GM21529 (cell line): ENCODE data around the gene AKAP10.
A peak's percentile ranks its signal among the peaks of the same experiment; 100 is the strongest.
"Not testable (repeated sequence)": the region's sequence is repeated elsewhere in the genome, so short reads cannot be mapped to it uniquely, and the experiment has no call there.

ENCODE experiments used
- ATAC-seq: cut with Tn5 transposase; IDR thresholded peaks from one replicate; pipeline ENCODE4 v1.9.1; 2021; ENCODE audit not compliant: unreplicated experiment

Gene AKAP10, protein sequence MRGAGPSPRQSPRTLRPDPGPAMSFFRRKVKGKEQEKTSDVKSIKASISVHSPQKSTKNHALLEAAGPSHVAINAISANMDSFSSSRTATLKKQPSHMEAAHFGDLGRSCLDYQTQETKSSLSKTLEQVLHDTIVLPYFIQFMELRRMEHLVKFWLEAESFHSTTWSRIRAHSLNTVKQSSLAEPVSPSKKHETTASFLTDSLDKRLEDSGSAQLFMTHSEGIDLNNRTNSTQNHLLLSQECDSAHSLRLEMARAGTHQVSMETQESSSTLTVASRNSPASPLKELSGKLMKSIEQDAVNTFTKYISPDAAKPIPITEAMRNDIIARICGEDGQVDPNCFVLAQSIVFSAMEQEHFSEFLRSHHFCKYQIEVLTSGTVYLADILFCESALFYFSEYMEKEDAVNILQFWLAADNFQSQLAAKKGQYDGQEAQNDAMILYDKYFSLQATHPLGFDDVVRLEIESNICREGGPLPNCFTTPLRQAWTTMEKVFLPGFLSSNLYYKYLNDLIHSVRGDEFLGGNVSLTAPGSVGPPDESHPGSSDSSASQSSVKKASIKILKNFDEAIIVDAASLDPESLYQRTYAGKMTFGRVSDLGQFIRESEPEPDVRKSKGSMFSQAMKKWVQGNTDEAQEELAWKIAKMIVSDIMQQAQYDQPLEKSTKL

DNA sequence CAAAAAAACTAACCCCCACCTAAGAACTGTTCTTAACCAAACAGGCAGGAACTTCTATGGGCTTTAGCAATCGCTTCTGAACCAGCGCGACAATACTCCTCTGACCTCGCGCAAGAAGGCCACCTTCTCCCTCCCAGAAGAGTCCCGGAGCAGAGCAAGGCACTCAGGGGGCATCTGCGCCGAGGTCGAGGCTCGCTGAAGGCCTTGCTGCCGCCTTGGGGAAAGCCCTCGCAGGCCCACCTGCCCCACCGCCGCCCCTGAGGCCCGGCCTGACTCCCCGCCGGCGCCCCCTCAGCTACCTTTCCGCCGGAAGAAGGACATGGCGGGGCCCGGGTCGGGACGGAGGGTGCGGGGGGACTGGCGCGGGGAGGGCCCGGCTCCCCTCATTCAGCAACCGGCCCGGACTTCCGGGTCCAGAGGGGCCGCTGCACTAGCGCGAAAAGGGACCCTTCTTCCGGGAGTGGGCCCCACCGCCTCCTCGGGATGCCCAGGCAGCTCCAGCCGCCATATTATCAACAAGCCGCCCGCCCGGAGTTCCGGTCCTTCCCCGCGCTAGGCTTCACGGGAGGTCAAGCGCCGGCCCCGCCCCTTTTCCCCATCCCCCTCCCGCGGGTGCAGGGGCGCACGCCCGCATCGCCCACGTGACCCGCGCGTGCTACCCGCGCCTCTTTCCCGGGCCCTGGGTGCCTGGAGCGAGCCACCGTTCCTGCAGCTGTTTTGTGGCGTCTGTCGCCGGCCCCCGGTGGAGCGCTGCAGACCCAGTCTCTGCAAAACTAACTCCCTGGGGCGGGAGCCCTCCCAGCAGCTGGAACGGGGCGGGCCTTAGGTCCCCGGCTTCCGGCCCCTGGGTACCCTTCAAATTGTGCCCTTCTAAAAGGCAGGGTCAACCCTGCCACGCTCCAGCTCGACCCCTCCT, at the start of gene AKAP10:
Gene AKAP10 (minus strand): TSS at position 536 of the 916 bp plus-strand sequence. CDS start 149 bp downstream, at position 387.
- peak; percentile 86 for ATAC-seq

DNA sequence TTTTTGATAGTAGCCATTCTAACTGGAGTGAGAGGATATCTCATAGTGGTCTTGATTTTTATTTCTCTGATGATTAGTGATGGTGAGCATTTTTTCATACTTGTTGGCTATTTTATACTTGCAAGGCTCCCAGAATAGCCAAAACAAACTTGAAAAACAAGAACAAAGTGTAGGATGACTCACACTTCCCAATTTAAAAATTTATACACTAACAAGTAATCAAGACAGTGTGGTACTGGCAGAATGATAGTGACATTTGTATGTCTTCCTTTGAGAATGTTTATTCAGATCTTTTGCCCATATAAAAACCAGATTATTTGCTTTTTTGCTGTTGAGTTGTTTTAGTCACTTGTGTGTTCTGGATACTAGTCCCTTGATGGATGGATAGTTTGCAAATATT, 49.3 kb upstream of the AKAP10 start:
- ATAC-seq, result no peak

DNA sequence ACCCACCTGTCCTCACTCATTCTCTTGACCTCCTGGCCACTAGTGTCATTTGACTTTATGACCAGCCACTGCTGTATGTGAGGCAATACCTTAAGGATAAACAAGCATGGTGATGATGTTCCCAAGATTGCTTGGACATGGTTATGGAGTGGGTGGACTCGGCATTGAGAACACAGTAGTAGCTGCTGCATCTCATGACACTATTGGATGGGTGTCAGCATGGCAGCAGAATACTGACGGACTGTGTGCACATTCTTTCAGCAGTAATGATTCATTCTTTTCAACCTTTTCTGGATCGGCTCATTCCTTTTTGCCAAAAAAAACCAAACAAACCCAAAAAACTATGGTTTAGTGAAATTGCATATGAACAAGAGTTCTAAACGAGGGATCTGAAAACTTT, 45.1 kb upstream of the AKAP10 start:
- no peak for ATAC-seq

DNA sequence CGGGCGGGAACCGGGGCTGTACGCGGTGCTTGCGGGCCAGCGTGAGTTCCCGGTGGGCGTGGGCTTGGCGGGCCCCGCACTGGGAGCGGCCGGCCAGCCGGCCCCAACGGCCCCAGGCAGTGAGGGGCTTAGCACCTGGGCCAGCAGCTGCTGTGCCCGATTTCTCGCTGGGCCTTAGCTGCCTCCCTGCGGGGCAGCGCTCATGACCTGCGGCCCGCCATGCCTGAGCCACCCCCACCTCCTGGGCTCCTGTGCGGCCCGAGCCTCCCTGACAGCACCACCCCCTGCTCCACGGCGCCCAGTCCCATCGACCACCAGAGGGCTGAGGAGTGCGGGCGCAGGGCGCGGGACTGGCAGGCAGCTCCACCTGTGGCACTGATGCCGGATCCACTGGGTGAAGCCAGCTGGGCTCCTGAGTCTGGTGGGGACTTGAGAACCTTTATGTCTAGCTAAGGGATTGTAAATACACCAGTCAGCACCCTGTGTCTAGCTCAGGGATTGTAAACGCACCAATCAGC, 38.9 kb upstream of the AKAP10 start:
- ATAC-seq, result not testable (repeated sequence)

DNA sequence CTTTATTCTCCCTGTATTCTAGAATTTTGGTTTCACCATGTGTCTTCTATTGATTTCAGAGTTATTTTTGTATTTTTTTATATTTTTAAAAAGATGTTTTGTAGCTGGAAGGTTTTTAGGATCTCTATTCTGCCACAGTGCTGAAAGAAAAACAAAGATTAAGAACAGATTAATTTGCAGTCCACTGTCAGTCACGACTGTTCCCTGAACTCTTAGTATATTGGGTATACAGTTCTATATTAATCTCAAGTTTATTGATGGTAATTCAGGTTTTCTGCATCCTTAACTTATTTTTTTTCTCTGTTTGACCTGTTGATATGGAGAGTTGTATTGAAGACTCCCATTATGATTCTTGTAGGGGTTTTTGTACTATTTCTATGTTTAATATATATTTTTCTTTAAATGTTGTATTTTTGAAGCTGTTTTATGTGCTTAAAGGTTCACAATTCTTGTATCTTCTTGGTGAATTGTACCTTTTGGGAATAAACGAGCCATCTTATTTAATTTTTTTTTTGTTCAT, 34.4 kb upstream of the AKAP10 start:
- ATAC-seq, result no peak

DNA sequence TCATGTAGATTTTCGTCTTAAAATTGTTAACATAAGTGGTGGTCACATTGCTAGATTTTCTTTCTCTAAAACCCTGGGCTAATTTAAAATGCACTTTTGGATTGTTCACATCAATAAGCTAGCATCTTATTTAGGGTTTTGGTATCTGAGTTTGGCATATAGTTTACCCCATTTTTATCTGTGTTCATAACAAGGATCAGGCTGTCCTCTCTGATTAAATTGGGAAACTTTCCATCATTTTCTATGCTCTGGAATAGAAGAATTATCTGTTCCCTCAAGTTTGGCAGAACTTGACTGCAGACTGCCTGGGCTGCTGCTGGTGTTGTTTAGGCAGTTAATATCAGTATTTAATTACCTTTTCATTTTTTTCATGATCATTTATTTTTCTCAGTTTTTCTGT, 33.3 kb upstream of the AKAP10 start:
- ATAC-seq, result no peak

DNA sequence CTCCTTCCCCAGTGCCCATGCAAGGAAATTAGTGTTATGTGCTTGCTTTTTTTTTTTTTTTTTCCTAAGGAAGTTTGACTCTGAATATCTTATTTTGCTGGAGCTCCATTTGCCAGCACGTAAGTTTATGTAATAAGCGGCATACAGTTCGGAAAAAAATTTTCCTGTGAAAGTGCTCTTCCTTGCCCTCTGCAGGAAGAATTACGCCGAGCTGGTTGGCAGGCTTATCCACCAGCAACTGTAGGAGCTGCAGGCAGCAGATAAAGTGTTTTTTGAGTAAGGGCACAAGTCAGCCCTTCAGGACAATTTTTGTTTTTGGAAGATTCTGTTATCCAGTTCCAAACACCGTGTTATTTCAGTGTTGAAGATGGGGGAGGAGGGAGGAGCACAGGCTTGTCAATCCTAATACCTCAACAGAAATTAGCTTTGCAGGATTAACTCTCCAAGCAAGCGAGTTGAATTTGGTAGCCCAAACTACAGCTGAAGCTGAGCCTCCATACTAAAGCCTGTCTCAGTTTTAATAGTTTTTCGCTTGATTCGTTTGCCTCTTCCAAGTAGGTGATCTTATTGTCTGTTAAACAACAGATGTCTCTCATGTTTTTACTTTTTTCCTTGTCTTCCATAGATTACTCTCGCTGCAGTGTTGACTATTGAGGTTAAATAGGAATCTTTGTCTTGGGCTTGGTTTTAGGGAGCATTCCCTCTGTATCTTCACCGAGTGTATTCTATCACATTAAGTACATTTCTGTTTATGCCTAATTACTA, 32.7 kb upstream of the AKAP10 start:
- no peak for ATAC-seq

DNA sequence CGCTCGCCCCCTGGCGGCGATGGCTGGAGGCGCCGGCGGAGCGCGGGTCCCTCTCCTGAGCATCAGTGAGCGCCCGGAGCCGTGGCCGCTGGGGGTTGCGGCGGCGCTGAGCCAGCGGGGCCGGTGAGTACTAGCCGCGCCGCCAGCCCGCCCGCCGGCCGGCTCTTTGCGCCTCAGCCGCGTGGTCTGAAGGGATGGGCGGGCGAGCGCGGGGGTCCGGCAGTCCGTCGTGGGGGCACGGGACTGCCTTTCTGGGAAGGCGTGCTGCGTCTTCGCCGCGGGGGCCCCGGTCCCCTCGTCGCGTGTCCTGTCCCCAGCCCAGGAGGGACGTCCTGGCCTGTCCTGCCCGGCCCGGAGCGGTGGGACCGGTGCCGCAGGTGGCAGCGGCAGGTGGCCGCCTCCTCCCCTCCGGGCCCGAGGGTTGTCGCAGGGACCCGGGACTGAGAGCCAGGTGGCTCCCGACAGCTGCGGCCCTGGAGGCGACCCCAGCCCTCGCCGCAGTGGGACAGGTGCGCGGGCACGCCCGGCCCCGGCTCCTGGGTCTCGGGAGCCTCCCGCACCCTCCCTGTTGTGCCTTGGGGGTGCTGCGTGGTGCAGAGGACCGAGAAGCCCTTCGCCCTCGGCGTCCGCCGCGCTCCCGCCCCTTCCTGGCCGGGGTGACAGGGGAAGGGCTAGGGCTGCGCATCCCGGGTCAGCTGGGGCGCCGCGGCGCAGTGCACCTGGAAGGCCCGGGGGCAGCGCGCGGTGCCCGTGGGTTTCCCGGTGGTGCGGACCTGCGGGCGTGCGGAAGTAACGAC, 31.9 kb upstream of the AKAP10 start, which contains the start of gene SPECC1:
Gene SPECC1 (plus strand): TSS at position 58 of the 797 bp plus-strand sequence. CDS start 87,293 bp downstream, outside the sequence.
- ATAC-seq, result peak; percentile 94

DNA sequence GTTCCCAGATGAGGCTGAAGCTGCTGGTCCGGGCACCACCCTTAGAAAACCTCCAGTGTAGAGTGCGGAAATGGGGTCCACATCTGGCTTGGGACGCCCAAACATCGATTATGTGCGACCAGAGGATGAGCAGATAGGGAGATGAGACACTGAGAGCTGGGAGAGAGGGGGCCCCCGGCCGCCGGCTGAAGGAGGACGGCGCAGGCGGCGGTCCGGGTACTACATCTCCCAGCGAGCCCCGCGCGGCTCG, 31.3 kb upstream of the AKAP10 start:
- ATAC-seq, result no peak

DNA sequence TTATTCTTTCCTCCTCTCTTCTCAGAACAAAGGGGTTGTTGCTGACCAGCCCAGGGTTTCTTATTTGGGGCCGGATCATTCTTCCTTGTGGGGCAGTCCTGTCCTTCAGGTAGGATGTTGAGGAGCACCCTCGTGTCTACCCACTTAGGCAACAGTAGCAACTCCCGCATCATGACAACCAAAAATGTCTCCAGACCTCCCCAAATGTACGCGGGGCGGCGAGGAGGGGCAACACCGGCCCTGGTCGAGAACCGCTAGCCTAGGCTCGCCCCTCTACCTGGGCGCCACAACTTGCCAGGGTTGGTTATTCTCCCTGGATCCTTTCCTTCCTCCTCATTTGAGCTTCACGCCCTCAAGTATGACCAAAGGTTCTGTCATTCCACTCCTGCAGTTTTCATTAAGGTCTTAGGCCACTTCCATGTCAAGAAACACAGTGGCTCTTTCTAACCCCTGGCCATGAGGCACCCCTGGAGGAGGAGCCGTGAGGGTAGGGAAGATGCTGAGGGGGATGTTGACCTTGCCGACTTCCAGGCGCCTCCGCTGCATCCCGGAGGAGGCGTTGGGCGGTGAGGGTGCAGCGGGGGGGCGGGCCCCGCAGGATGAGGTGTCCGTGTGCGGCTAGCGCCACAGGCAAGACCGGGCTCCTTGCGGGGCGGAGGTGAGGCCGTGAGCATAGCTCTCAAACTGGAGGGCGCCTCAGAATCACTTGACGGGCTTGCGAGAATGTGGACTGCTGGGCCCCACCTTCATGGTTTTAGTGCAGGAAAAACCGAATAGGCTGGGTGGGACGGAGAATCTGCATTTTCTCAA, 30.8 kb upstream of the AKAP10 start:
- ATAC-seq, result peak; percentile 19

DNA sequence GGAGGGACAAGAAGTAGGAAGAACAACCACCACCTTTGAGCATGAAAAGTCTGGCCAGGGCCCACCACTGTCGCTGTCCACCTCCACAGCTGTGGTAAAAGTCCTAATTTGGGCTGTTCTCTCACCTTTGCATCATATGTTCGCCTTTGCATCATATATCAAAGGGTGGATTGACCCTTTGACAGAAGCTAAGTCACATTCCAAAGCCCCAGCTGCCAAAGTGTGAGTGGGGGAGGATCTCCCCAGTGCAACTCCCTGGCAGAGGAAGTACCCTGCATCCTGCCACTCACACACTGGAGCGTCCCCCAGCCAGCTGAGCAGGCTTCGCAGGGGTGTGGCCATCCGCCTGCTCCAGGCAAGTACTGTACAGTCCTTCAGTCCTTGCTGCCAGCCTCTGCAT, 18.9 kb upstream of the AKAP10 start:
- ATAC-seq, result no peak

DNA sequence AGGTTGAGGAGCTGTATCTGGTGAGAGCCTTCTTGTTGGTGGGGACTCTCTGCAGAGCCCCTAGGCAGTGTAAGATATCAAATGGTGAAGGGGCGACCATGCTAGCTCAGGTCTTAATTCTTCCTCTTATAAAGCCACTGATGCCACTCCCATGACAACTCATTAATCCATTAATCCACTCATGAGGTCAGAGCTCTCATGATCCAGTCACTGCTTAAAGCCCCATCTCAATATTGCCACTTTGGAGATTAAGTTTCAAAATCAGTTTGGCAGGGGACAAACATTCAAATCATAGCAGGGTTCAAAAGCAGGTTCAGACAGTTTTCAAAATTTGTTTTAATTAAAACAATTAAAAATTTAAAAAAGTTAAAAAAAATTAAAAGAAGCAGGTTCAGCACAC, 18.5 kb upstream of the AKAP10 start:
- ATAC-seq, result no peak

DNA sequence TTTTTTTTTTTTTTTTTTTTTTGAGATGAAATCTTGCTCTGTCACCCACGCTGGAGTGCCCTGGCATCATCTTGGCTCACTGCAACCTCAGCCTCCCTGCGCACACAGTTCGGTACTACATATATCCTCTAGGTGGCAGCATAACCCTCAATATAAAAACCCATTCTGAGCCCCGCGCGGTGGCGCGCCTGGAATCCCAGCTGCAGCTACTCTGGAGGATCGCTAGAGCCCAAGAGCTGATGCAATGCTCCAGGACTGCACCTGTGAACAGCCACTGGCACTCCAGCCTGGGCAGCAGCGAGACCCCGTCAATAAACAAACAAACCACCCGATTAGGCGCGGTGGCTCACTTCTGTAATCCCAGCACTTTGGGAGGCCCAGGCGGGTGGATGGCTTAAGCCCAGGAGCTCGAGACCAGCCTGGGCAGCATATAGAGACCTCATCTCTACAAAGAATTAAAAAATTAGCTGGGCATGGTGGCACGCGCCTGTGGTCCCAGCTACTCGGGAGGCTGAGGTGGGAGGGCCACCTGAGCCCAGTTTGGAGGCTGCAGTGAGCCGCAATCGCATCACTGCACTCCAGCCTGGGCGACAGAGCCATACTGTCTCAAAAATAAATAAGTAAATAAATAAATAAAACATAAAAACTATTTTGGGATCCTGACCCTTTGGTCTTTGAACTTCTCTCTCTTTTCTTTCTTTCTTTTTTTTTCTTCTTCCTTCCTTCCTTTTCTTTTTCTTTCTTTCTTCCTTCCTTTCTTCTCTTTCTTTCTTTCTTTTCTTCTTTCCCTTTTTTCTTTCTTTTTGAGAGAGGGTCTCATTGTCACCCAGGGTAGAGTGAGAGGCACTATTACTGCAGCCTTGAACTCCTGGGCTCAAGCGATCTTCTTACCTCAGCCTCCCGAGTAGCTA, 15.4 kb upstream of the AKAP10 start:
- peak; percentile 92 for ATAC-seq

DNA sequence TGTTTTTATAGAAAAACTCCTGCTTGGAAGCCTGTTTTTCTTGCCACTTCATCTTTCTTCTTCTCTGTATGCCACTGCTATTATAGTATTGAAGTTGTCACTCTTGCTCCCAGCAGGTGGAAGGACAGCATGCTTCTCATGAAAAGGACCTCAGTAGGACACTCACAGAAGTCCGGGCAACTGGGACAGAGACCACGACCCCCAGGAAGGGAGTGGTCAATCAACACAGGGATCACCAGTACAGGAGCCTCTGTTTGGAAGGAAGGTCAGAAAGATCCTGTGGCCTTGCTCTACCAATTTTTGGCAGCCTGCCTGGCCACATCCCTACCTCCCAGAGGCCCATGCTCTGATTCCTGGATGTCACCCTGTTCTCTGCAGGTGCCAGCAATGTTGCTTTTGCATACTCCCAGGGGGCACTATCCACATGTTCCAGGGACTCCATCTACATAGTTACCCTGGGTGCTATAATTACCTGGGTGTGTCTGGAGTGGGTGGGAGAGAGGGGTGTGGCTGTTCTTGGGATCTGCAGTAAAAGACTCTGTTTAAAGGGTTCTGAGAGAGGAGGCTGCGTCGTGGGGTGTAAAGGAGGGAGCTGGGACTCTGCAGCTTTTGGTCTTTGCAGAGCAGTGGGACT, 13.7 kb upstream of the AKAP10 start:
- no peak for ATAC-seq

DNA sequence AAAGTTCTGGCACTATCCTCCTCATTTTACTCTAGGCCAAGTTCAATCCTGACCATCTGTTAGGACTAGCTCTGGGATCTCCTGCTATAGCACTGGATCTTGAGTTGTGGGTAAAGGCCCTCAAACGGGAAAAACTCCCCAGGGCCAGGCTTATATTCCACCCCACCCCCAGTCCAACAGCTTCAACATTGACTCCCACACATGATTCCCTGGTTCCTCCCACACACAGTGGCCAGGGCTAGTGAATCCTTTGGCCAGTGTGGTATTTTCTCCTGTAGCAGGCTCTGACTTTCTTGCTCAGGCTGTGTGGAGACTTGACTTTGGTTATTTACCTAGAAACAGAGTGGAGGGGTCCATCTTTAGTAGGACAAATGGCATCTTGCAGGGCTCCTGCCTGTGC, 10.3 kb upstream of the AKAP10 start:
- no peak for ATAC-seq

DNA sequence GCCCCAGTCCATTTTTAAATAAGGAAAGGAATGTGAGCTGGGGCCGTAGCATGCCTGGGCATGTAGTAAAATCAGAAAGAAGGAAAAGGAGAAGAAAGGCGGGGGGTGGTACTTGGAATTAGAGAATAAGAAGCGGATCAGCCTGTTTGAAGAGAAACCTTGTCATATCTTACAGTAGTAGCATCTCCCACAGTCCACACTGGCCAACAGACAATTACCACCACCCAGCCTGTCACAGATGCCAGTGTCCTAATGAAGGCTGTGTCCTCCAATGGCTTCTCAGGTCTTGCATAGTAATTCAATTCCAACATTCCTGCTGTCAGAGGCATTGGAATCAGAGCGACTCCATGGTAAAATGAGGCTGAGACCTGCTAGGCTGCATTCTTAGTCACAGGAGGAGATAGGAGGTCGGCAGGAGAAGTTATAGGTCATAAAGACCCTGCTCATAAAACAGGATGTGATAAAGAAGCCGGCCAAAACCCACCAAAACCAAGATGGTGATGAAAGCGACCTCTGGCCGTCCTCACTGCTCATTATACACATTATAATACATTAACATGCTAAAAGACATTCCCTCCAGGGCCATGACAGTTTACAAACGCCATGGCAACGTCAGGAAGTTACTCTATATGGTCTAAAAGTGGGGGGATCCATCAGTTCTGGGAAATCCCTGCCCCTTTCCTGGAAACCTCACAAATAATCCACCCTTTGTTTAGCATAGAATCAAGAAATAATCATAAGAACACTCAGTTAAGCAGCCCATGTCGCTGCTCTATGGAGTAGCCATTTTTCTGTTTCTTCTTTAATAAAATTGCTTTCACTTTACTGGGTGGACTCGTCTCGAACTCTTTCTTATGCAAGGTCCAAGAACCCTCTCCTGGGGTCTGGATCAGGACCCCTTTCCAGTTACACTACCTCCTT, 9.6 kb upstream of the AKAP10 start:
- ATAC-seq, result no peak
